Adrenal gland (tissue), 12 donors: ENCODE measurements around the gene GBA3. TPM values are rescaled to one million over a fixed set of nuclear protein-coding genes. Genes with fewer than 3 reads are reported as not detected.

Experiments used
- DNase-seq, 7 donors: peaks; one replicate each; pipeline ENCODE4 v3.0.0-alpha.2; 2019 to 2020
- H3K27ac ChIP-seq, 5 donors: fragments of 200-600 bp; sonication (generic) in 4 of 5; 1 replicate in 3 of 5; 2 replicates in 2 of 5; pipeline versions ENCODE4 v1.5.1 to v1.8.0; 2016 to 2020; ENCODE audit warnings: mild to moderate bottlenecking in 1 of 5
- H3K27me3 ChIP-seq: fragments of 200-600 bp; 2 replicates; pipeline ENCODE4 v1.8.0; 2021
- H3K36me3 ChIP-seq, 2 donors: fragments of 200-600 bp; replicated peaks in 1 of 2; 1 replicate in 1 of 2; 2 replicates in 1 of 2; pipeline versions ENCODE4 v1.5.1 to v1.8.0; 2018 to 2022
- H3K4me1 ChIP-seq, 2 donors: fragments of 200-600 bp; replicated peaks in 1 of 2; 1 replicate in 1 of 2; 2 replicates in 1 of 2; pipeline versions ENCODE4 v1.5.1 to v1.8.0; 2018 to 2021
- H3K4me3 ChIP-seq, 4 donors: fragments of 200-600 bp; sonication (generic) in 3 of 4; one replicate each; pipeline ENCODE4 v1.5.1; 2016 to 2018
- H3K9me3 ChIP-seq, 3 donors: fragments of 200-600 bp; sonication (generic) in 1 of 3; replicated peaks in 1 of 3; 1 replicate in 2 of 3; 2 replicates in 1 of 3; pipeline versions ENCODE4 v1.5.1 to v1.8.0; 2016 to 2021
- POLR2A ChIP-seq, 2 donors: fragments of 450-650 bp; IDR thresholded peaks; one replicate each; pipeline ENCODE4 v1.6.1; 2017; ENCODE audit warnings: antibody characterized with exemption in 2 of 2, mild to moderate bottlenecking in 2 of 2, moderate library complexity in 1 of 2
- WGBS, 4 donors: extraction: QIAGEN DNeasy Blood & Tissue Kit in 2 of 4; methylation state at CpG; one replicate each; pipeline versions ENCODE4 v1.1.5 to v1.1.7; 2013 to 2017; 5-methylcytosine and 5-hydroxymethylcytosine counted together
- intact Hi-C, 2 donors: fragments of 100-400 bp; cut with DNase I; formaldehyde crosslinking; loops; one replicate each; pipeline versions ENCODE4 v1.14.1 to v1.15.0; 2022 to 2023
- polyA plus RNA-seq, 3 donors: library from polyadenylated mRNA; stranded (reverse); fragments of 200-250 nt in 2 of 3; fragments of 350-450 nt in 1 of 3; fragmentation: Illumina TruSeq in 1 of 3; extraction: RNeasy Lipid Tissue Mini Kit (QIAGEN cat#74804) in 1 of 3; gene quantifications; one replicate each; pipeline ENCODE4 v1.2.3, GENCODE V29; 2013 to 2014
- total RNA-seq, 9 donors: library from RNA; depleted of rRNA in 4 of 9; stranded (reverse); fragments of >200 nt in 4 of 9; fragments of 120-200 nt in 1 of 9; fragmentation: NEBNext Ultra II Directional in 1 of 9; extraction: Animal tissue kit (Norgen Biotek cat#: 25700) in 1 of 9; gene quantifications; one replicate each; pipeline versions ENCODE4 v1.1.0 to v1.2.4, GENCODE V29; 2013 to 2023
- TF ChIP-seq, protein P1 (sequence below), 6 experiments: fragments of 450-650 bp in 4 of 6; fragments of 200-600 bp in 2 of 6; sonication (generic) in 1 of 6; IDR thresholded peaks; 1 replicate in 5 of 6; 2 replicates in 1 of 6; pipeline versions ENCODE4 v1.5.1 to v1.8.0; 2016 to 2021; ENCODE audit warnings: antibody characterized with exemption in 6 of 6, mild to moderate bottlenecking in 2 of 6, moderate library complexity in 1 of 6
- donor health status: healthy with polysubstance abuse.
- donor health status: Bipolar disorder and iron deficiency.
- donor health status: DM: yes; HTN: yes; CAD: no.
- donor health status: DM: no; HTN: no; CAD: no.
- donor health status: DM: no; HTN: no; CAD: no.
- donor health status: DM: yes; HTN: yes; CAD: no.

The GBA3 gene
- total and polyA plus RNA-seq, 12 donors = 0.07 to 0.45 (median 0.15) TPM; not detected in 6

- Histone ChIP-seq H3K27me3 (no peaks in the 10 kb centered on the region), H3K36me3 (no peaks in the 10 kb centered on the region), H3K4me3 (no peak overlapping the region), H3K9me3 (no peaks in the 10 kb centered on the region), H3K4me1 (no peaks in the 10 kb centered on the region), H3K27ac (no peak overlapping the region)
- intact Hi-C loops = no loop called here
- 81 to 95% (median 92%) methylated on average over 3 to 37 of the region's 37 CpGs for WGBS, 4 donors
- DNase-seq = no peak
- TF ChIP-seq POLR2A (IDR thresholded peaks at IDR 0.05) = no peak
- TF ChIP-seq, protein P1, sequence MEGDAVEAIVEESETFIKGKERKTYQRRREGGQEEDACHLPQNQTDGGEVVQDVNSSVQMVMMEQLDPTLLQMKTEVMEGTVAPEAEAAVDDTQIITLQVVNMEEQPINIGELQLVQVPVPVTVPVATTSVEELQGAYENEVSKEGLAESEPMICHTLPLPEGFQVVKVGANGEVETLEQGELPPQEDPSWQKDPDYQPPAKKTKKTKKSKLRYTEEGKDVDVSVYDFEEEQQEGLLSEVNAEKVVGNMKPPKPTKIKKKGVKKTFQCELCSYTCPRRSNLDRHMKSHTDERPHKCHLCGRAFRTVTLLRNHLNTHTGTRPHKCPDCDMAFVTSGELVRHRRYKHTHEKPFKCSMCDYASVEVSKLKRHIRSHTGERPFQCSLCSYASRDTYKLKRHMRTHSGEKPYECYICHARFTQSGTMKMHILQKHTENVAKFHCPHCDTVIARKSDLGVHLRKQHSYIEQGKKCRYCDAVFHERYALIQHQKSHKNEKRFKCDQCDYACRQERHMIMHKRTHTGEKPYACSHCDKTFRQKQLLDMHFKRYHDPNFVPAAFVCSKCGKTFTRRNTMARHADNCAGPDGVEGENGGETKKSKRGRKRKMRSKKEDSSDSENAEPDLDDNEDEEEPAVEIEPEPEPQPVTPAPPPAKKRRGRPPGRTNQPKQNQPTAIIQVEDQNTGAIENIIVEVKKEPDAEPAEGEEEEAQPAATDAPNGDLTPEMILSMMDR (IDR thresholded peaks at IDR 0.05) = no peak
These were observed 85.9 kb downstream of the GBA3 start for GRCh38 chr4:22778547-22779163.

GRCh38 chr4:22780317-22780716 lies 87.6 kb downstream of the GBA3 start:
- Histone ChIP-seq H3K27ac (no peak overlapping the region), H3K4me3 (no peak overlapping the region), H3K27me3 (no peaks in the 10 kb centered on the region), H3K36me3 (no peaks in the 10 kb centered on the region), H3K9me3 (no peaks in the 10 kb centered on the region), H3K4me1 (no peaks in the 10 kb centered on the region)
- 40 to 48% (median 40%) methylated on average over 4 of the region's 4 CpGs for WGBS, 4 donors
- no peak for DNase-seq
- intact Hi-C loops = no loop called here
- no peak for TF ChIP-seq POLR2A (IDR thresholded peaks at IDR 0.05)
- TF ChIP-seq, protein P1 (IDR thresholded peaks at IDR 0.05) = no peak

DNA sequence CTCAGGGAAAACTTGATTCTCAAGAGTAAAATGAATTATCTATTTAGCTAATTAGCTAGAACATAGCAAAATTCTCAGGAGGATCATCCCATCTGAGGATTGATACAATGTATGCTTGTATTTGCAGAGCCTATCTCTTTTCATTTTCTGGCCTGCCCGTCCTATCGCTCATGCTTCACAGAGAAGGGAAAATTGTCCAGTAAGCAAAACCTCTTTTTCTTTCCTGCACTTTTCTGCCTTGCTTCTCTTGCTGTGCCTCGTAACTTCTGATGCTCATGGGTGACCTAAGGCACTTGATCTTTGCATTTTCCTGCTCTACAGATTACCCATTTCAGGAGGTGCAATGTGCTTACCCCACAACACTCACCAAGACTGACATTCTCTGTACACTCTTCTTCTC lies 88.1 kb downstream of the GBA3 start:
- DNase-seq = no peak

GRCh38 chr4:22787753-22788375 lies 95.1 kb downstream of the GBA3 start:
- intact Hi-C loops = no loop called here
- H3K9me3 ChIP-seq = no peaks in the 10 kb centered on the region

More for the DNA sequence above, 88.1 kb downstream of the GBA3 start:
- Histone ChIP-seq H3K9me3 (no peaks in the 10 kb centered on the region), H3K27me3 (no peaks in the 10 kb centered on the region), H3K4me3 (no peak overlapping the region), H3K36me3 (no peaks in the 10 kb centered on the region), H3K27ac (no peak overlapping the region), H3K4me1 (no peaks in the 10 kb centered on the region)
- 31 to 56% (median 45%) methylated on average over 3 of the region's 3 CpGs for WGBS, 4 donors
- intact Hi-C loops = no loop called here
- no peak for TF ChIP-seq POLR2A (IDR thresholded peaks at IDR 0.05)
- TF ChIP-seq, protein P1 (IDR thresholded peaks at IDR 0.05) = no peak

More at GRCh38 chr4:22787753-22788375, 95.1 kb downstream of the GBA3 start:
- no peaks in the 10 kb centered on the region for H3K27me3 ChIP-seq
- H3K4me1 ChIP-seq = no peaks in the 10 kb centered on the region
- peak overlapping the region in 1 of 5 donors; percentile 52 for H3K27ac ChIP-seq
- TF ChIP-seq POLR2A (IDR thresholded peaks at IDR 0.05) = no peak
- TF ChIP-seq, protein P1 (IDR thresholded peaks at IDR 0.05) = no peak
- no peak for DNase-seq
- 70 to 78% (median 74%) methylated on average over 6 of the region's 6 CpGs for WGBS, 4 donors
- H3K4me3 ChIP-seq = no peak overlapping the region
- no peaks in the 10 kb centered on the region for H3K36me3 ChIP-seq
